NCI-H774 (cell line): ENCODE measurements around the gene GNL3.

Experiments
- DNase-seq: peaks from one replicate; lab custom pipeline; 2025; lab: John Stamatoyannopoulos, UW

The GNL3 gene

GRCh38 chr3:52688266-52688665 is 2.4 kb downstream of the GNL3 start:
- DNase-seq: no peak

DNA sequence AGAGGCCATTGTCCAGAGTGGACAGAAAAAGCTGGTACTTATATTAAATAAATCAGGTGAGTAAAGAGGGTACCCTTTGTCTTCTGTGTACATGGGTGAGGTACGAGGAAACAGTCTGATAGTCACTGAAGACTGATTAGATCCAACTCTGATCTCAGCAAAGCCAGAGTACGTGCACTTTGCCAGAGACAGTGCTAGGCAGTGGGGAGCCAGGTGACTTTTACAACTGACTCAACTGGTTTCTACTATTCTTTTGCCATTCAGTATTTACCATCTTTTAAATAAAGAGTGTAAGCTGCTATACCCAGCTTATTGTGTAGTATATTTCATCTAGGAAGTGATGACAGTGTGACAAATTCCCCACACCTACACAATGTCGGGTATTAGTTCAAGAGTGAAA is 3.3 kb downstream of the GNL3 start:
- DNase-seq: no peak

DNA sequence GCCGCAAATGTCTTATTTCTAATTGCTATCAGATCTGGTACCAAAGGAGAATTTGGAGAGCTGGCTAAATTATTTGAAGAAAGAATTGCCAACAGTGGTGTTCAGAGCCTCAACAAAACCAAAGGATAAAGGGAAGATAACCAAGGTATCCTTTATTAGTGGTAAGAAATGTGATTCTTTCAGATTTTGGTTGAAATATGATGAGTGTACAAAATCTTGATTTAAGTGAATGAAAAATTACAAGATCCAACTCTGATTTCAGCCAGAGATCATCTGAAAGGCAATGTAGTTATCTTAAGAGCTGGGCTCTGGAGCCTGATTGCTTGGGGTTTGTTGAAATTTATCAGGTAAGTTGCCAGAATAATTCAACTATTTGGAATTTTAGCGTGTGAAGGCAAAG is 4.7 kb downstream of the GNL3 start:
- no peak for DNase-seq

GRCh38 chr3:52693071-52693470 is 7.2 kb downstream of the GNL3 start:
- DNase-seq: no peak

DNA sequence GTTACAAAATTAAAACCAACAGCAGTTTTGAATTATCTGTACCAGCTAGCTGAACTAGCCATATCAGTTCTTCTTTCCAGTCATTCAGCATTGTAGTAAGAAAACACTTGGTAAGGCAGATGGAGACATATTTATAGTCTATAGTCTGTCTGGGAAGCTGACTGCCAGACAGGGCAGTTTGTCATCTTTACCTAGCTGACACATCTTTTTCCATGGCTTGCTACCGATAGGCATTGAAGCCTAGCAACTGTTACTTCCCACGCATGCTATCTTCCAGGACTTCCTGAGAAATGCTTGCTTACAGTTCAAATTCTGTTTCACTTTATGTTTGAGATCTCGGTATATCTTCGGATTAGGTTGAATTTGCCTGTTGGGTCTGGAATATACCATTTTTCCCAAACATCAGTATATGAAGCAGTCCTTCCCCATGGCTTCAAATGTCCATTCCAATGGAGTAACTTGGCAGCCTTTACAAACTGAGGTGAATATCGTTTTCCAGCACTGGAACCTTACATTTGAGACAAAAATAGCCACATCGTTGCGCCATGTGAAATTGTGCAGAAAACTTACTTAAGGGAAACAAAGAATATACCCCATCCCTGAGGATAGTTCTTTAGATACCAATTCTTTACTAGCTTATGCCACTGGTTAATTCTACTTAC is 8.8 kb downstream of the GNL3 start:
- DNase-seq: no peak

GRCh38 chr3:52695798-52696671 is 10.2 kb downstream of the GNL3 start:
- DNase-seq: no peak

- DNase-seq: no peak
Measured at GRCh38 chr3:52696830-52697631, 11.2 kb downstream of the GNL3 start.

DNA sequence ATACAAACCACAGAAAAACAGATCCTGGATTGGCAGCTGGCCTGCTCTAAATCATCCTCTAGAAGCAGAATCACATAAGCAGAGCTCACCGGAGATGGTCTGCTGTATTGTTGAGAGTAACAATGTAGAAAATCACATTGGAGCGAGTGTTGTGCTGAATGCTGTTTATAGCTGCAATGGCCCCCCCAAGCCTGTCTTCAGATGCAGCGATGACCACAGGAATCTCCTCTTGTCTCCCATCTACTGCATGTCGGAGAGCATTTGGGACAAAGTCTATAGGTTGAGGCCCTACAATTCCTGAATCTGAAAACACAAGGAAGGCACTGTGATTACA is 11.8 kb downstream of the GNL3 start:
- no peak for DNase-seq

DNA sequence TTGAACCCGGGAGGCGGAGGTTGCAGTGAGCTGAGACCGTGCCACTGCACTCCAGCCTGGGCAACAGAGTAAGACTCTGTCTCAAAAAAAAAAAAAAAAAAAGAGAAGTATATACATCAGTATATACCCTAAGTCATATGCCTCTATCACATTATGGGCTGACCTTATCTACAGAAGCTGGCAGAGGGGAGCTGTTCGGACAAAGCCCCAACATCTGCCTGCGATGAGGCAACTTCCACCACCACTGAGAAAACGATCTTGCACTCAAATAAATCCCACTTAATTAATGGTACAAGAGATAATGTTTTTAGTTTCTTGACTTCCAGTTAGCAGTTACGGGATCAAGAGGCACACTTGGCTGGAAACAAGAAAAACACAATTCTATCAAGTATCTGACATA is 17.5 kb downstream of the GNL3 start:
- DNase-seq: no peak

DNA sequence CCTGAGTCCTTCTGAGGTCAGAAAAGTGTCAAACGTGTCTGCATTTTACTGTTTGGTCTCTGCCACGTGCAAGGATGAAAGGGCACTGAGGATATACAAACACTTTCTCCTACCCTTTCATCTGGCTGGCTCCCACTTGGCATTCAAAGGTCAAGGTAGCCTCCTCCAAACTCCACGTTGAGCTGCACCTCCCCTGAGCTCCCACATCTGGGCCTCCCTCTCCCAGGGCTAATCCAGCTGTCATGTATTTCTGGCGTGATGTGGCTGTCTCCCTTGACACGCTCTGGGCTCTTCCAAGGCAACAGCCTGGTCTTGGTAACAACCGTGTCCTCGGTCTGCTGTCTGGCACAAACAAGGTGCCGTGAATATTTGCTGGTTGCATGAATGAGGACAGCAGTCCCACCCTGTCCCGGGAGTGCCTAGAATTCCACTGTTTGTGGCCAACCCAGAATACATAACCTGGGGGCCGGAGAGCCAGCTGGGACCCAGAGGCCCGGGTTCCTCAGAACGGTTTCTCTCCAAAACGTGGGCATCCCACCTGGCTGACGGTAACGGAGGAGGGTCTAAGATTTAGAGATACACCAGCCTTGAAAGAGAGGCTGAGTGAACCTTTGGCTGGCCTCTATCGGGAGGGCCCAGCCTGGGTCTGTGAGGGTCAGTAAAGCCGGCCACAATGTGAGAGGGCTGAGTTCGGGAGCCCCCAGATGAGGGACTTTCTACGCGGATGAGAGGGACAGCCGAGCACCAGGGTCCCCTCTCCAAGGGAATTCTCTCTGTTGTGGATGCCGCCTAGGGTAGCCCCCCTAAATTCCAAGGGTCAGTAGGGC is 19.0 kb downstream of the GNL3 start:
- DNase-seq: no peak

GRCh38 chr3:52705438-52705687 is 19.5 kb downstream of the GNL3 start:
- DNase-seq: no peak

- peak; percentile 60 for DNase-seq
Measured at GRCh38 chr3:52705688-52706686, 20.2 kb downstream of the GNL3 start, which contains the start of the genes GLT8D1 and SPCS1. Gene GLT8D1, minus strand, starts transcription at chr3:52705791. Its CDS starts 5,331 bp downstream, at chr3:52700460. Gene SPCS1, plus strand, starts transcription at chr3:52706106. Its CDS starts 141 bp downstream, at chr3:52706247.

DNA sequence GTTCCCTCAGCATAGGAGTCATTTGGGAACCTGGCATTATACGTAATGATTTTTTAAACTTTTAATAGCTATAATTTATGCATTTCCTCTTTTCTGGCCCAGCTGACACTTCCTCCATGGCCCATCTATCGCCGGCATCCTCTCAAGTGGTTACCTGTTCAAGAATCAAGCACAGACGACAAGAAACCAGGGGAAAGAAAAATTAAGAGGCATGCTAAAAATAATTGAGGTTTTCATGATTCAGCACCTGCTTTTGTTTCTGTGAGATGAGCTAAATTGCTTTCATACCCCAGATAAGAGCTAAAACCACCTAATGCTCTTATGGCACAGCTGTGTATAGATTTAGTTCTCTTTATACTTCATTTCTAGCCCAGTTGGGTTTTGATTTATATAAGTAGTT is 21.8 kb downstream of the GNL3 start:
- no peak for DNase-seq

GRCh38 chr3:52710512-52710911 is 24.7 kb downstream of the GNL3 start:
- no peak for DNase-seq

- DNase-seq: no peak
Measured at GRCh38 chr3:52712291-52713212, 26.7 kb downstream of the GNL3 start.

GRCh38 chr3:52714335-52715302 is 28.8 kb downstream of the GNL3 start:
- no peak for DNase-seq

GRCh38 chr3:52715714-52716305 is 30.0 kb downstream of the GNL3 start:
- DNase-seq: no peak

GRCh38 chr3:52719618-52720017 is 33.8 kb downstream of the GNL3 start:
- DNase-seq: no peak
